Measurements from ENCODE around the gene FGA.

The FGA gene
- total RNA-seq = 0 to 0.12 (median 0) reads per million in 18 experiments

- no peak for DNase-seq
Observed at GRCh38 chr4:154590329-154591006, at the start of gene FGA. Gene FGA, minus strand, starts transcription at chr4:154590742. Its CDS starts 55 bp downstream, at chr4:154590687.

- no peak for DNase-seq
Observed at GRCh38 chr4:154634058-154634457, 43.5 kb upstream of the FGA start.

GRCh38 chr4:154631828-154632227 is 41.3 kb upstream of the FGA start:
- no peak for DNase-seq

GRCh38 chr4:154630324-154630723 is 39.8 kb upstream of the FGA start:
- DNase-seq = no peak

- no peak for DNase-seq
Observed at GRCh38 chr4:154626793-154627484, 36.4 kb upstream of the FGA start.

- no peak for DNase-seq
Observed at GRCh38 chr4:154625971-154626370, 35.4 kb upstream of the FGA start.

GRCh38 chr4:154623995-154624394 is 33.5 kb upstream of the FGA start:
- DNase-seq = no peak

- no peak for DNase-seq
Observed at GRCh38 chr4:154623436-154623835, 32.9 kb upstream of the FGA start.

- peak in 1 of 2 donors; percentile 8 for DNase-seq
Observed at GRCh38 chr4:154622598-154622997, 32.1 kb upstream of the FGA start.

GRCh38 chr4:154620111-154620510 is 29.6 kb upstream of the FGA start:
- DNase-seq = no peak

GRCh38 chr4:154618708-154619315 is 28.3 kb upstream of the FGA start:
- peak; percentile 42 to 62 for DNase-seq

GRCh38 chr4:154617820-154618317 is 27.3 kb upstream of the FGA start:
- no peak for DNase-seq

- no peak for DNase-seq
Observed at GRCh38 chr4:154616731-154617130, 26.2 kb upstream of the FGA start.

GRCh38 chr4:154616287-154616686 is 25.7 kb upstream of the FGA start:
- no peak for DNase-seq

- no peak for DNase-seq
Observed at GRCh38 chr4:154615211-154615610, 24.7 kb upstream of the FGA start.

GRCh38 chr4:154614306-154614705 is 23.8 kb upstream of the FGA start:
- DNase-seq = no peak

- no peak for DNase-seq
Observed at GRCh38 chr4:154612472-154613414, 22.2 kb upstream of the FGA start, which contains the start of gene FGG. Gene FGG, minus strand, starts transcription at chr4:154612656. Its CDS starts 47 bp downstream, at chr4:154612609.

- DNase-seq = no peak
Observed at GRCh38 chr4:154611833-154612232, 21.3 kb upstream of the FGA start.

GRCh38 chr4:154610582-154610981 is 20.0 kb upstream of the FGA start:
- peak in 1 of 2 donors; percentile 10 for DNase-seq

GRCh38 chr4:154609532-154609931 is 19.0 kb upstream of the FGA start:
- DNase-seq = no peak

GRCh38 chr4:154608361-154609252 is 18.1 kb upstream of the FGA start:
- no peak for DNase-seq

Data from inflammatory macrophage (primary cell).